Measurements from ENCODE around the gene BRPF3. TPM values are rescaled to one million over a fixed set of nuclear protein-coding genes. Genes with fewer than 3 reads are reported as not detected.

BRPF3 gene
- total and polyA plus RNA-seq, 10 of the 15 experiments (the other 5 are each of a cell fraction or from before 2014, with no cell fraction given): 2.3 to 16.1 (median 6.7) TPM

GRCh38 chr6:36186199-36186598 lies 10.3 kb upstream of the BRPF3 start:
- no peaks in the 10 kb centered on the region for H3K79me2 ChIP-seq (ENCODE audit: control insufficient read depth, insufficient read depth, low read length)
- CTCF ChIA-PET: no interaction called here
- in situ Hi-C loops (cut with MboI): no loop called here
- H4K20me1 ChIP-seq (ENCODE audit: control insufficient read depth, insufficient read depth): no peaks in the 10 kb centered on the region
- intact Hi-C loops (cut with micrococcal nuclease; ENCODE audit: unreplicated experiment): no loop called here
- POLR2A ChIA-PET: no interaction called here
- no peaks in the 10 kb centered on the region for H3K4me1 ChIP-seq (ENCODE audit: control insufficient read depth, insufficient read depth, low read length)
- no peaks in the 10 kb centered on the region; the same call in 2 of the 3 replicates for H3K9me3 ChIP-seq (replicated peaks; ENCODE audit: control insufficient read depth, insufficient read depth, low read length)
- no peaks in the 10 kb centered on the region for H3K36me3 ChIP-seq (ENCODE audit: control insufficient read depth in 2 of 2, insufficient read depth in 2 of 2, low read length in 1 of 2)
- BruUV-seq (replicated peaks): no TSS peak
- FAIRE-seq: no peak
- no peaks in the 10 kb centered on the region for H3K27me3 ChIP-seq (replicated peaks in 1 of 2; ENCODE audit: control insufficient read depth in 2 of 2, insufficient read depth in 2 of 2, low read length in 1 of 2)
- ATAC-seq: no peak
- RAD21 ChIA-PET (ENCODE audit: unreplicated experiment): no interaction called here
- H3K4me3 ChIP-seq: no peak overlapping the region
- TF ChIP-seq CREB1 (IDR thresholded peaks at IDR 0.05; ENCODE audit: low read depth) (no peak), FOS (IDR thresholded peaks at IDR 0.05; ENCODE audit: borderline replicate concordance, extremely low read depth, insufficient read length) (no peak), ZNF274 (IDR thresholded peaks at IDR 0.05; ENCODE audit: insufficient read depth, insufficient read length) (no peak), CHD1 (IDR thresholded peaks at IDR 0.05; ENCODE audit: low read depth, low read length) (no peak), PAX5 (IDR thresholded peaks at IDR 0.05; ENCODE audit: borderline replicate concordance, low read depth, low read length) (no peak), CTCF (IDR thresholded peaks at IDR 0.05 in 2 of 3, conservative IDR thresholded peaks at IDR 0.05 in 1 of 3; ENCODE audit: control insufficient read depth in 2 of 3, extremely low read depth in 1 of 3, insufficient read depth in 1 of 3, low read depth in 3 of 3, low read length in 3 of 3) (no peak), MLLT1 (IDR thresholded peaks at IDR 0.05) (no peak), ZBTB4 (CRISPR knock-in tag; IDR thresholded peaks at IDR 0.05) (no peak), NR2C2 (IDR thresholded peaks at IDR 0.05; ENCODE audit: borderline replicate concordance, control insufficient read depth, insufficient read length, low read depth) (no peak), HDAC2 (IDR thresholded peaks at IDR 0.05) (no peak)
- H3K27ac ChIP-seq (ENCODE audit: control insufficient read depth, insufficient read depth): no peak overlapping the region
- H3K4me2 ChIP-seq (ENCODE audit: control insufficient read depth, insufficient read depth): no peak overlapping the region
- 44% methylated on average over 2 of the region's 2 CpGs for WGBS (ENCODE audit: insufficient coverage, insufficient replicate concordance, low lambda C conversion rate, missing lambda C conversion rate)
- H2AFZ ChIP-seq (ENCODE audit: control insufficient read depth, low read depth, low read length): no peak overlapping the region
- DNase-seq (ENCODE audit: low read depth, low spot score): no peak
- SMC1A ChIA-PET (ENCODE audit: uncharacterized antibody, unreplicated experiment): no interaction called here
- H3K9ac ChIP-seq (ENCODE audit: control insufficient read depth, insufficient read depth, low read length): no peak overlapping the region

Data from GM12878 (cell line).